NB4 (cell line): ENCODE results near the gene FGF14.

ENCODE experiments used
- DNase-seq: peaks from one replicate; pipeline ENCODE4 v3.0.0; 2010; ENCODE audit warnings: low read depth
- H3K4me3 ChIP-seq: one replicate; pipeline ENCODE4 v1.5.1; 2011; ENCODE audit warnings: mild to moderate bottlenecking, low read depth, low read length, moderate library complexity
- MYC ChIP-seq: IDR thresholded peaks from 2 replicates; pipeline ENCODE4 v1.6.1; 2011; ENCODE audit warnings: low read depth, low read length
- POLR2A ChIP-seq: IDR thresholded peaks from 2 replicates; pipeline ENCODE4 v1.6.1; 2011; ENCODE audit warnings: mild to moderate bottlenecking; ENCODE audit not compliant: insufficient read length; ENCODE audit errors: extremely low read depth
- TF ChIP-seq, protein P1 (sequence below): IDR thresholded peaks from one replicate; pipeline ENCODE4 v1.5.1; 2012; ENCODE audit warnings: low read depth, low read length
- TF ChIP-seq, protein P2 (sequence below): IDR thresholded peaks from 2 replicates; pipeline ENCODE4 v1.6.1; 2011; ENCODE audit warnings: low read depth, low read length

FGF14 gene

DNA sequence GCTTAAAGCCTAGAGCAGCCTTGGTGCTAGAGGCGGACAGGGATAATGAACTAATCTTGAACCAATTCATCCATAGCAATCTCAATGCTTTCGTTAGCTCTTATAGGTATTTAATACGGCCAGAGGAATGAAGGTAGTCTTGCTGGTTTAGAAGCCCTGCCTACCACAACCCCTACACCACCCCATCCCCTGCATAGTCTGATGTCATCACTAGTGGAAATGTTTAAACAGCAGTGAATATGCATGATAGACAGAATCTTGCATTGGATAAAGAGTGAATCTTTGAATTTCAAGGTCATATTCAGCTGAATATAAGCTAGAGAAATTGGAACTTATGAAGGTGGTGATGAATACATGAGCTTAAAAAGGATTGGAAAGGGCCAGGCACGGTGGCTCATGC is 627.5 kb downstream of the FGF14 start:
- DNase-seq = no peak
- TF ChIP-seq, protein P1, sequence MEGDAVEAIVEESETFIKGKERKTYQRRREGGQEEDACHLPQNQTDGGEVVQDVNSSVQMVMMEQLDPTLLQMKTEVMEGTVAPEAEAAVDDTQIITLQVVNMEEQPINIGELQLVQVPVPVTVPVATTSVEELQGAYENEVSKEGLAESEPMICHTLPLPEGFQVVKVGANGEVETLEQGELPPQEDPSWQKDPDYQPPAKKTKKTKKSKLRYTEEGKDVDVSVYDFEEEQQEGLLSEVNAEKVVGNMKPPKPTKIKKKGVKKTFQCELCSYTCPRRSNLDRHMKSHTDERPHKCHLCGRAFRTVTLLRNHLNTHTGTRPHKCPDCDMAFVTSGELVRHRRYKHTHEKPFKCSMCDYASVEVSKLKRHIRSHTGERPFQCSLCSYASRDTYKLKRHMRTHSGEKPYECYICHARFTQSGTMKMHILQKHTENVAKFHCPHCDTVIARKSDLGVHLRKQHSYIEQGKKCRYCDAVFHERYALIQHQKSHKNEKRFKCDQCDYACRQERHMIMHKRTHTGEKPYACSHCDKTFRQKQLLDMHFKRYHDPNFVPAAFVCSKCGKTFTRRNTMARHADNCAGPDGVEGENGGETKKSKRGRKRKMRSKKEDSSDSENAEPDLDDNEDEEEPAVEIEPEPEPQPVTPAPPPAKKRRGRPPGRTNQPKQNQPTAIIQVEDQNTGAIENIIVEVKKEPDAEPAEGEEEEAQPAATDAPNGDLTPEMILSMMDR = no peak
- TF ChIP-seq MYC = no peak
- TF ChIP-seq, protein P2, sequence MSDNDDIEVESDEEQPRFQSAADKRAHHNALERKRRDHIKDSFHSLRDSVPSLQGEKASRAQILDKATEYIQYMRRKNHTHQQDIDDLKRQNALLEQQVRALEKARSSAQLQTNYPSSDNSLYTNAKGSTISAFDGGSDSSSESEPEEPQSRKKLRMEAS = no peak
- TF ChIP-seq POLR2A = no peak
- H3K4me3 ChIP-seq = no peak overlapping the region

DNA sequence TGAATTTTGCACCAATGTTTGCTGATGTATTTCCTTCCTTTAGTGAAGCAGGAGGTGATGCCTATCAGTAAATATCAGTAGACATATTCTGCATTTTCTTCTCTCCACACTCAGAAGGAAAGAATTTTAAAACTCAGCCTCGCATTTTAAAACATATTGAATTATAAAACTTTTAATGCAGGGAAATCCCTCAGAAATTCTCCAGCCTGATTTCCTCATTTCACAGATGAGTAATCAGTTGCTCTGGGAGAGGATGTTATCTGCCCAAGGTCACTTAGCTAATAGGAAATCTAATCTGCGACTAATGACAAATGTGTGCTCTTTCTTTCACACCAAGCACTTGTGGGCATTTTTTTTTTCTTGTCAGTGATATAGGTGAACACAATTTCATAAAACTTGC is 628.8 kb downstream of the FGF14 start:
- no peak overlapping the region for H3K4me3 ChIP-seq
- DNase-seq = no peak
- TF ChIP-seq, protein P1 = no peak
- TF ChIP-seq, protein P2 = no peak
- TF ChIP-seq POLR2A = no peak

DNA sequence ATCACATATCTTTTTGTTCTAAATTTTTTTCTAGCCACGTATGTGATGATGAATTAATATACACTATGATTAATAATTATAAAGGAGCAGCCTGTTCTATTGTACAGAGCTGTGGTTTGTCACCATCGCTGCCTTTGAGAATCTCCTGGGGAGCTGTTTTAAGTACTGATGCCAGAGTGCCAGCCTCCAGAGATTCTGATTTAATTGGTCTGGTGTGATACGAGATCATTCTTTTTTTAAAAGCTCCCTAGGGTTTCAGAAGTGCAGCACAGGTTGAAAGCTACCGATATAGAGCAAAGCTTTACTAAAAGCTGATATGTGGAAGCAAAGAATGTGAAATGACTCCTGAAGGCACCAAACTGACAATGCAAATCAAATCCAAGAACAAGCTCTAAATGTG is 634.7 kb downstream of the FGF14 start:
- TF ChIP-seq MYC (no peak), POLR2A (no peak)
- TF ChIP-seq, protein P1 = no peak
- TF ChIP-seq, protein P2 = no peak
- no peak for DNase-seq

DNA sequence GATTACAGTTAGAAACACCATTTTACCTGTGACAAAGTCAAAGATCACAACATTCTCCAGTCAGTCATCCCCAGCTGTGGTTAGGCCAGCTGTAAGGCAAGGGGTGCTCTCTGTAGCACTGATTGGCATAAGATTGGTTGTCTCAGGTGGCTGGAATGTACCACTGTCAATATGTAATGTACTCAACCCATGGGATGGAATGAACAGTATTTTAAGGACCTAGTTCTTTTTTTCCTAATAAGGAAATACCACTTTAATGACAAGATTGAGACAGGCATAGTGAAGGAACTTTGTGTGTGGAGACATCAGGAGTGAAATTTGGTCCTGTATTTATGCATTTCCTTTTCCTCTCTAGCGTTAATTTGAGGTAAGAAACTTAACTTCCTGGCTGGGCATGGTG is 638.7 kb downstream of the FGF14 start:
- DNase-seq = no peak
- no peak overlapping the region for H3K4me3 ChIP-seq
- no peak for TF ChIP-seq MYC
- TF ChIP-seq, protein P1 = no peak
- TF ChIP-seq, protein P2 = no peak
- TF ChIP-seq POLR2A = no peak

More for the DNA sequence above, 634.7 kb downstream of the FGF14 start:
- no peak overlapping the region for H3K4me3 ChIP-seq

DNA sequence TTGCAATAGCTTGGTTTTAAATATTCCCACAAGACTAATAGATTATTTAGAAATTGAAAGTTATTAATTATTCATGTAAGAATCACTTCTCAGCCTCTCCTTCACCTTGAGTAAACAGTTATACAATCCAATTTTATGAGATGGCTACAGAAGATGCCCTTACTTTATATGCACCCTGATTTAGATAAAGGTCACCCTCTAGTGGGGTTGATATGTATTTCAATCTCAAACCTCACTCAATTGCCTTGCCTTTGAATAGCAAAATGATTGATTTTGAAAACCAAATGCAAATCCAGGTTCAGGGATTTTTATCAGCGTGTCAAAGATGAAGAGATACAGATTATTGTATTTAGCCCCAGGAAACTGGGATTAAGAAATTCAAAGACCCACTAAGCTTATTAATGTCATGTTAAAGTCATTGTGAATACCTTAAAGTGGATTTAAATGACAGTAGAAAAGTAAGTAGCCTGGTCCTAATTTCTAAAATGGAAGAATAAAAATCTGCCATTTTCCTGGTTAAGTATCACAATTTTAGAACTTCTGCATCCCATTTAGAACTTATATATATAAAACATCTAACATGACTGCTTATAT is 644.3 kb downstream of the FGF14 start:
- TF ChIP-seq POLR2A = no peak
- TF ChIP-seq, protein P1 = peak; percentile 20
- DNase-seq = peak; percentile 35
- no peak overlapping the region for H3K4me3 ChIP-seq

DNA sequence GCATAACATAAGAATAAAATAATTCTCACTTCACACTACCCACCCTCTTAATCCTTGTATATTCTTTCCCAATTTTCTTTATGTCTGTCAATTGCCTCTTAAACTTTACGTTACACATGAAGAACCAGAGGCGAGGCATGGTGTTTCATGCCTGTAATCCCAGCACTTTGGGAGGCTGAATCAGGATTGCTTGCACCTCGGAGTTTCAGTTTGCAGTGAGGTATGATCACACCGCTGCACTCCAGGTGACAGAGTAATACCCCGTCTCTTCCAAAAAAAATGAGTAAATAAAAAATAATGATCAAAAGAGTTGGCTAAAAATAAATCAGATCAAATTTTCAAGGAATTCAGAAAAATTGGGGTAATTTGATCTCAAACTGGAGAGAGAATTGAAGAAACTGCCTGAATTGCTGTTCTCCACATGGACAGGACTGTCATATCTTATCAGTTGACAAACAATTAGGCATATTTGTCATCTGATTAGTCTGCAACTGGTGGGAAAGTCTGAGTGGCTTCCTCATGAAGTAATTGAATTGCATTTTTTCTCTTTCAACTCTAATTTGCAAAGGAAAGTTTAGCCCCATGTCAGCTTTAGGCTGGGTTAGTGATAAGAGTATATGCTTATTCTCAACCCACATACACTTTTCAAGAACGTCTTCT is 646.5 kb downstream of the FGF14 start:
- TF ChIP-seq MYC = no peak
- TF ChIP-seq, protein P1 = no peak
- TF ChIP-seq POLR2A = no peak
- TF ChIP-seq, protein P2 = no peak
- DNase-seq = no peak
- no peak overlapping the region for H3K4me3 ChIP-seq
